HepG2 (cell line): ENCODE measurements around the gene UTS2R. TPM values are rescaled to one million over a fixed set of nuclear protein-coding genes. Genes with fewer than 3 reads are reported as not detected.
A peak's percentile ranks its signal among the peaks of the same experiment; 100 is the strongest.

Experiments
- DZIP1 ChIP-seq: sonication (generic); formaldehyde crosslinking; IDR thresholded peaks from 2 replicates; pipeline ENCODE4 v1.5.0; 2020; ENCODE audit warnings: mild to moderate bottlenecking, missing genetic modification reagents
- KDM2A ChIP-seq: sonication (generic); formaldehyde crosslinking; IDR thresholded peaks from 2 replicates; pipeline ENCODE4 v1.4.0; 2020; ENCODE audit warnings: low read depth, missing genetic modification reagents, borderline replicate concordance
- KDM4B ChIP-seq: sonication (generic); formaldehyde crosslinking; IDR thresholded peaks from 2 replicates; pipeline ENCODE4 v1.4.0; 2020; ENCODE audit warnings: missing genetic modification reagents
- KDM5B ChIP-seq: sonication (generic); formaldehyde crosslinking; IDR thresholded peaks from 2 replicates; pipeline ENCODE4 v1.4.0; 2020; ENCODE audit warnings: missing genetic modification reagents, mild to moderate bottlenecking, borderline replicate concordance
- ZNF761 ChIP-seq: sonication (generic); formaldehyde crosslinking; conservative IDR thresholded peaks from 2 replicates; pipeline ENCODE4 v1.4.0; 2020; ENCODE audit warnings: mild to moderate bottlenecking, missing genetic modification reagents
- polyA plus RNA-seq, 8 experiments: library from polyadenylated mRNA; depleted of rRNA in 3 of 8; stranded (reverse) in 7 of 8; unstranded in 1 of 8; fragments of >200 nt; fragmentation: Illumina TruSeq in 4 of 8; extraction: Trizol in 4 of 8; gene quantifications; 2 replicates each; pipeline versions ENCODE4 v1.2.1 to v1.2.3, GENCODE V29; 2011 to 2016; ENCODE audit warnings: low read depth in 4 of 8, missing spikeins in 1 of 8, mixed read lengths in 1 of 8; ENCODE audit not compliant: insufficient read depth in 1 of 8
- total RNA-seq, 5 experiments: library from RNA; depleted of rRNA; stranded (reverse); fragments of >200 nt; fragmentation: Illumina TruSeq; extraction: Trizol; gene quantifications; 2 replicates each; pipeline ENCODE4 v1.2.3, GENCODE V29; 2016; ENCODE audit warnings: low read depth in 1 of 5
- TF ChIP-seq, protein P1 (sequence below): sonication (generic); formaldehyde crosslinking; IDR thresholded peaks from 2 replicates; pipeline ENCODE4 v1.4.0; 2020; ENCODE audit warnings: missing genetic modification reagents, borderline replicate concordance

Gene UTS2R
- total and polyA plus RNA-seq, 2 of the 13 experiments (the other 11 are each of a cell fraction or from before 2014, with no cell fraction given) = 0.13 to 0.15 TPM

- TF ChIP-seq DZIP1 (CRISPR knock-in tag) = no peak
- no peak for TF ChIP-seq ZNF761 (CRISPR knock-in tag)
- peak; percentile 3; the same call in 1 of the 2 replicates for TF ChIP-seq KDM5B
- TF ChIP-seq, protein P1, sequence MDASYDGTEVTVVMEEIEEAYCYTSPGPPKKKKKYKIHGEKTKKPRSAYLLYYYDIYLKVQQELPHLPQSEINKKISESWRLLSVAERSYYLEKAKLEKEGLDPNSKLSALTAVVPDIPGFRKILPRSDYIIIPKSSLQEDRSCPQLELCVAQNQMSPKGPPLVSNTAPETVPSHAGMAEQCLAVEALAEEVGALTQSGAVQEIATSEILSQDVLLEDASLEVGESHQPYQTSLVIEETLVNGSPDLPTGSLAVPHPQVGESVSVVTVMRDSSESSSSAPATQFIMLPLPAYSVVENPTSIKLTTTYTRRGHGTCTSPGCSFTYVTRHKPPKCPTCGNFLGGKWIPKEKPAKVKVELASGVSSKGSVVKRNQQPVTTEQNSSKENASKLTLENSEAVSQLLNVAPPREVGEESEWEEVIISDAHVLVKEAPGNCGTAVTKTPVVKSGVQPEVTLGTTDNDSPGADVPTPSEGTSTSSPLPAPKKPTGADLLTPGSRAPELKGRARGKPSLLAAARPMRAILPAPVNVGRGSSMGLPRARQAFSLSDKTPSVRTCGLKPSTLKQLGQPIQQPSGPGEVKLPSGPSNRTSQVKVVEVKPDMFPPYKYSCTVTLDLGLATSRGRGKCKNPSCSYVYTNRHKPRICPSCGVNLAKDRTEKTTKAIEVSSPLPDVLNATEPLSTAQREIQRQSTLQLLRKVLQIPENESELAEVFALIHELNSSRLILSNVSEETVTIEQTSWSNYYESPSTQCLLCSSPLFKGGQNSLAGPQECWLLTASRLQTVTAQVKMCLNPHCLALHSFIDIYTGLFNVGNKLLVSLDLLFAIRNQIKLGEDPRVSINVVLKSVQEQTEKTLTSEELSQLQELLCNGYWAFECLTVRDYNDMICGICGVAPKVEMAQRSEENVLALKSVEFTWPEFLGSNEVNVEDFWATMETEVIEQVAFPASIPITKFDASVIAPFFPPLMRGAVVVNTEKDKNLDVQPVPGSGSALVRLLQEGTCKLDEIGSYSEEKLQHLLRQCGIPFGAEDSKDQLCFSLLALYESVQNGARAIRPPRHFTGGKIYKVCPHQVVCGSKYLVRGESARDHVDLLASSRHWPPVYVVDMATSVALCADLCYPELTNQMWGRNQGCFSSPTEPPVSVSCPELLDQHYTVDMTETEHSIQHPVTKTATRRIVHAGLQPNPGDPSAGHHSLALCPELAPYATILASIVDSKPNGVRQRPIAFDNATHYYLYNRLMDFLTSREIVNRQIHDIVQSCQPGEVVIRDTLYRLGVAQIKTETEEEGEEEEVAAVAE (CRISPR knock-in tag) = no peak
- TF ChIP-seq KDM4B (CRISPR knock-in tag) = no peak
- TF ChIP-seq KDM2A (CRISPR knock-in tag) = no peak
Measured at GRCh38 chr17:82357394-82357793, 14.2 kb upstream of the UTS2R start (continued).
